ENCODE measurements around the gene MED31. TPM values are rescaled to one million over a fixed set of nuclear protein-coding genes. Genes with fewer than 3 reads are reported as not detected.
A peak's percentile ranks its signal among the peaks of the same experiment; 100 is the strongest.

MED31 gene
- total and polyA plus RNA-seq, 3 donors from 2014 or later, result 14.9 to 31.3 (median 19.3) TPM

GRCh38 chr17:6648181-6648580, 3.2 kb downstream of the MED31 start:
- no peaks in the 10 kb centered on the region for H3K9me3 ChIP-seq
- no peaks in the 10 kb centered on the region for H3K36me3 ChIP-seq (ENCODE audit: low read depth, missing control alignments)
- no peak for DNase-seq
- intact Hi-C loops (cut with DNase I; ENCODE audit: low total_unique reads), result no loop called here
- H3K27ac ChIP-seq, result no peak overlapping the region
- no peak for TF ChIP-seq POLR2A (IDR thresholded peaks at IDR 0.05)
- no peak for TF ChIP-seq CTCF (IDR thresholded peaks at IDR 0.05)
- peaks cover 29% of the 10 kb centered on the region for H3K4me1 ChIP-seq
- H3K27me3 ChIP-seq, result no peaks in the 10 kb centered on the region
- no peak overlapping the region for H3K4me3 ChIP-seq

GRCh38 chr17:6643451-6644125, 7.8 kb downstream of the MED31 start:
- Histone ChIP-seq H3K27me3 (no peaks in the 10 kb centered on the region), H3K9me3 (no peaks in the 10 kb centered on the region), H3K36me3 (ENCODE audit: low read depth, missing control alignments) (no peaks in the 10 kb centered on the region), H3K27ac (no peak overlapping the region), H3K4me1 (peaks cover 18% of the 10 kb centered on the region), H3K4me3 (no peak overlapping the region)
- DNase-seq, result no peak
- 80 to 85% methylated on average over 5 of the region's 5 CpGs for WGBS, 2 donors
- TF ChIP-seq CTCF (IDR thresholded peaks at IDR 0.05) (no peak), POLR2A (IDR thresholded peaks at IDR 0.05) (no peak)
- intact Hi-C loops (cut with DNase I; ENCODE audit: low total_unique reads), result no loop called here

- H3K4me3 ChIP-seq, result no peak overlapping the region
- intact Hi-C loops (cut with DNase I; ENCODE audit: low total_unique reads), result no loop called here
- 70 to 73% methylated on average over 2 of the region's 2 CpGs for WGBS, 2 donors
- H3K27me3 ChIP-seq, result no peaks in the 10 kb centered on the region
- no peak overlapping the region for H3K27ac ChIP-seq
- no peaks in the 10 kb centered on the region for H3K9me3 ChIP-seq
- no peaks in the 10 kb centered on the region for H3K36me3 ChIP-seq (ENCODE audit: low read depth, missing control alignments)
- TF ChIP-seq POLR2A (IDR thresholded peaks at IDR 0.05) (no peak), CTCF (IDR thresholded peaks at IDR 0.05) (no peak)
- no peak for DNase-seq
- peaks cover 19% of the 10 kb centered on the region for H3K4me1 ChIP-seq
Measured at GRCh38 chr17:6642592-6642991, 8.8 kb downstream of the MED31 start.

- DNase-seq, result no peak
- no peaks in the 10 kb centered on the region for H3K9me3 ChIP-seq
- peaks cover 14% of the 10 kb centered on the region for H3K4me1 ChIP-seq
- H3K4me3 ChIP-seq, result peak overlapping the region; percentile 73 to 95
- H3K27ac ChIP-seq, result peak overlapping the region; percentile 83 to 91
- no peaks in the 10 kb centered on the region for H3K27me3 ChIP-seq
- TF ChIP-seq CTCF (IDR thresholded peaks at IDR 0.05) (no peak), POLR2A (IDR thresholded peaks at IDR 0.05) (no peak)
- WGBS, 2 donors, result 2 to 3% methylated on average over 15 to 20 of the region's 20 CpGs
- no peaks in the 10 kb centered on the region for H3K36me3 ChIP-seq (ENCODE audit: low read depth, missing control alignments)
- intact Hi-C loops (cut with DNase I; ENCODE audit: low total_unique reads), result no loop called here
Measured at GRCh38 chr17:6641247-6641863, 10.1 kb downstream of the MED31 start.

All from testis (tissue), 3 donors.